ENCODE measurements around the gene CD69. TPM values are rescaled to one million over a fixed set of nuclear protein-coding genes. Genes with fewer than 3 reads are reported as not detected.
"Not testable (repeated sequence)": the region's sequence is repeated elsewhere in the genome, so short reads cannot be mapped to it uniquely, and the experiment has no call there.

The CD69 gene
- total RNA-seq, 1 donor from 2014 or later: not detected

DNA sequence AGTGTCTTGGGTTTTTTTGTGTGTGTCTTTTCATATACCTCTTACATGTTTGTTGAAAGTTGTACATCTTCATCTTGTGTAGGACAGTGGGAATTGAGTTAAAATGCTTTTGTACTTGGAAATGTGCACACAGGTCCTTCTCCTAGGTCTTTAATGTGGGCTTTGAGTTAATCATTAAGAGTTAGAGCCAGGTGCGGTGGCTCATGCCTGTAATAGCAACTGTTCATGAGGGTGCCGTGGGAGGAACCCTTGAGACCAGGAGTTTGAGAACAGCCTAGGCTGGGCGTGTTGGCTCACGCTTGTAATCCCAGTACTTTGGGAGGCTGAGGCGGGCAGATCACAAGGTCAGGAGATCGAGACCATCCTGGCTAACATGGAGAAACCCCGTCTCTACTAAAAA, 41.7 kb downstream of the CD69 start:
- no peak overlapping the region for H3K27ac Mint-ChIP-seq (ENCODE audit: unreplicated experiment)
- TF ChIP-seq CTCF (IDR thresholded peaks at IDR 0.05): no peak
- no peak overlapping the region for H3K4me3 Mint-ChIP-seq (ENCODE audit: unreplicated experiment)
- no peaks in the 10 kb centered on the region for H3K36me3 Mint-ChIP-seq (ENCODE audit: low read depth)
- no peaks in the 10 kb centered on the region for H3K9me3 Mint-ChIP-seq (ENCODE audit: low read depth)
- peaks cover 6% of the 10 kb centered on the region for H3K27me3 Mint-ChIP-seq (ENCODE audit: low read depth)
- no peak for DNase-seq (ENCODE audit: low spot score)
- H3K4me1 Mint-ChIP-seq (ENCODE audit: low read depth): no peaks in the 10 kb centered on the region

DNA sequence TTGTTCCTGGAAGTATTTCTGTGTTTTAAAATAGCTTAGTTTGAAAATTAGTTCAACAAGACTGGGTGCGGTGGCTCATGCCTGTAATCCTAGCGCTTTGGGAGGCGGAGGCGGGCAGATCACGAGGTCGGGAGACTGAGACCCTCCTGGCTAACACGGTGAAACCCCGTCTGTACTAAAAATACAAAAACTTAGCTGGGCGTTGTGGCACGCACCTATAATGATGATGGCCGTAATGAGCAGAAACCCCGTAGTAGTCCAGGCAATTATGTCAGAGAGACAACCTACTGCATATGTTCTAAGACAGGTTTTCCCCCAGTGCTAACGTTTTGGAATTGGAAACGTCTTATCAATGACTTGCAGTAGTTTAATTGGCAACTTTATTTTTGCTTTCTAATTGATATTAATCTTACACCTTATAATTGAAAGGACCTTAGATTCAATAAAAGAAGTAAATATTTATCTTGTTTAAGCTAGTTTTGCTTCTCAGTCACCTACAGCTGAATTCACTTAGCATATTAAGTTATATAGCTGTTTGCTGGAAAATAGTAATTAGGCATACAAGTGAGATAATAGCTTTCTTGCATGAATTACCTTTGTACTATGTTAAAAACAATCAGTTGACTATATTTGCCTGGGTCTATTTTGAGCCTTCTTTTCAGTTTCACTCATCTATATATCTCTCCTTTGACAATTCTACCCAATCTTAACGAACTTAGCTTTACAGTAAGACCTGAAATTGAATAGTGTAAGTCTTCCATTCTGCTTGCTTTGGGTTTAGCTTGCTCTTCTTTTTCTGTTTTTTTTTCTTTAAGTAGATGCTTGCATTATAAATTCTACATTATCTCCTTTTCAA, 43.4 kb downstream of the CD69 start:
- Mint-ChIP-seq H3K9me3 (ENCODE audit: low read depth) (no peaks in the 10 kb centered on the region), H3K36me3 (ENCODE audit: low read depth) (no peaks in the 10 kb centered on the region), H3K4me1 (ENCODE audit: low read depth) (no peaks in the 10 kb centered on the region), H3K27ac (ENCODE audit: unreplicated experiment) (no peak overlapping the region), H3K27me3 (ENCODE audit: low read depth) (peaks cover 6% of the 10 kb centered on the region), H3K4me3 (ENCODE audit: unreplicated experiment) (no peak overlapping the region)
- no peak for DNase-seq (ENCODE audit: low spot score)
- TF ChIP-seq CTCF (IDR thresholded peaks at IDR 0.05): no peak

GRCh38 chr12:9713032-9713558, 47.6 kb downstream of the CD69 start:
- H3K36me3 Mint-ChIP-seq (ENCODE audit: low read depth); H3K27ac Mint-ChIP-seq (ENCODE audit: unreplicated experiment); H3K27me3 Mint-ChIP-seq (ENCODE audit: low read depth); DNase-seq (ENCODE audit: low spot score); H3K4me3 Mint-ChIP-seq (ENCODE audit: unreplicated experiment); H3K4me1 Mint-ChIP-seq (ENCODE audit: low read depth); H3K9me3 Mint-ChIP-seq (ENCODE audit: low read depth): not testable (repeated sequence)

- H3K4me1 Mint-ChIP-seq (ENCODE audit: low read depth): peaks cover 7% of the 10 kb centered on the region
- H3K9me3 Mint-ChIP-seq (ENCODE audit: low read depth): no peaks in the 10 kb centered on the region
- no peak overlapping the region for H3K4me3 Mint-ChIP-seq (ENCODE audit: unreplicated experiment)
- H3K36me3 Mint-ChIP-seq (ENCODE audit: low read depth): no peaks in the 10 kb centered on the region
- no peaks in the 10 kb centered on the region for H3K27me3 Mint-ChIP-seq (ENCODE audit: low read depth)
- peak overlapping the region; percentile 8 for H3K27ac Mint-ChIP-seq (ENCODE audit: unreplicated experiment)
- DNase-seq (ENCODE audit: low spot score): no peak
- no peak for TF ChIP-seq CTCF (IDR thresholded peaks at IDR 0.05)
These were observed 49.0 kb downstream of the CD69 start for GRCh38 chr12:9711664-9712063.

- Mint-ChIP-seq H3K36me3 (ENCODE audit: low read depth) (no peaks in the 10 kb centered on the region), H3K4me3 (ENCODE audit: unreplicated experiment) (no peak overlapping the region), H3K9me3 (ENCODE audit: low read depth) (no peaks in the 10 kb centered on the region), H3K27ac (ENCODE audit: unreplicated experiment) (no peak overlapping the region), H3K27me3 (ENCODE audit: low read depth) (no peaks in the 10 kb centered on the region), H3K4me1 (ENCODE audit: low read depth) (peaks cover 7% of the 10 kb centered on the region)
- TF ChIP-seq CTCF (IDR thresholded peaks at IDR 0.05): no peak
- no peak for DNase-seq (ENCODE audit: low spot score)
These were observed 49.9 kb downstream of the CD69 start for GRCh38 chr12:9710584-9711375.
